H7 (cell line): ENCODE data around the gene ANO1. TPM values are rescaled to one million over a fixed set of nuclear protein-coding genes. Genes with fewer than 3 reads are reported as not detected.

ENCODE experiments used
- DNase-seq: peaks from one replicate; pipeline ENCODE4 v3.0.0; 2012
- H3K27me3 ChIP-seq: 2 replicates; pipeline ENCODE4 v1.6.0; 2011; ENCODE audit warnings: mild to moderate bottlenecking, low read length; ENCODE audit not compliant: control insufficient read depth, insufficient read depth
- H3K36me3 ChIP-seq: replicated peaks from 2 replicates; pipeline ENCODE4 v1.5.1; 2011; ENCODE audit warnings: low read length; ENCODE audit not compliant: control insufficient read depth, insufficient read depth
- H3K4me3 ChIP-seq: 2 replicates; pipeline ENCODE4 v1.5.1; 2011; ENCODE audit warnings: low read depth, mild to moderate bottlenecking, control low read depth, low read length, moderate library complexity; ENCODE audit not compliant: insufficient read depth
- total RNA-seq: library from RNA; depleted of rRNA; stranded (reverse); fragments of >200 nt; shearing (Covaris generic); gene quantifications from 2 replicates; pipeline ENCODE4 v1.2.3, GENCODE V29; 2014; rRNA removed

ANO1 gene
- total RNA-seq, 1 experiment from 2014 or later, result 1.1 TPM

GRCh38 chr11:70220920-70221319 lies 142.8 kb downstream of the ANO1 start:
- Histone ChIP-seq H3K4me3 (no peak overlapping the region), H3K27me3 (no peaks in the 10 kb centered on the region), H3K36me3 (no peaks in the 10 kb centered on the region)
- no peak for DNase-seq

- no peak for DNase-seq
- Histone ChIP-seq H3K4me3 (no peak overlapping the region), H3K36me3 (no peaks in the 10 kb centered on the region), H3K27me3 (no peaks in the 10 kb centered on the region; the same call in 1 of the 2 replicates)
Measured at GRCh38 chr11:70225681-70226177, 147.6 kb downstream of the ANO1 start.

- DNase-seq, result no peak
- no peak overlapping the region for H3K4me3 ChIP-seq
- no peaks in the 10 kb centered on the region; the same call in 1 of the 2 replicates for H3K27me3 ChIP-seq
- H3K36me3 ChIP-seq, result no peaks in the 10 kb centered on the region
Measured at GRCh38 chr11:70226183-70226582, 148.1 kb downstream of the ANO1 start.

- Histone ChIP-seq H3K4me3 (no peak overlapping the region), H3K27me3 (no peaks in the 10 kb centered on the region; the same call in 1 of the 2 replicates), H3K36me3 (no peaks in the 10 kb centered on the region)
- peak; percentile 72 for DNase-seq
Measured at GRCh38 chr11:70226967-70227366, 148.8 kb downstream of the ANO1 start.

- DNase-seq, result no peak
- Histone ChIP-seq H3K27me3 (no peaks in the 10 kb centered on the region; the same call in 1 of the 2 replicates), H3K4me3 (no peak overlapping the region), H3K36me3 (no peaks in the 10 kb centered on the region)
Measured at GRCh38 chr11:70229737-70230136, 151.6 kb downstream of the ANO1 start.

GRCh38 chr11:70230151-70230839 lies 152.2 kb downstream of the ANO1 start:
- Histone ChIP-seq H3K36me3 (no peaks in the 10 kb centered on the region), H3K4me3 (no peak overlapping the region), H3K27me3 (no peaks in the 10 kb centered on the region; the same call in 1 of the 2 replicates)
- no peak for DNase-seq

GRCh38 chr11:70230840-70231710 lies 153.0 kb downstream of the ANO1 start:
- no peaks in the 10 kb centered on the region; the same call in 1 of the 2 replicates for H3K27me3 ChIP-seq
- no peak overlapping the region for H3K4me3 ChIP-seq
- H3K36me3 ChIP-seq, result no peaks in the 10 kb centered on the region
- no peak for DNase-seq

- no peak for DNase-seq
- no peaks in the 10 kb centered on the region for H3K27me3 ChIP-seq
- H3K36me3 ChIP-seq, result no peaks in the 10 kb centered on the region
- no peak overlapping the region for H3K4me3 ChIP-seq
Measured at GRCh38 chr11:70233034-70233433, 154.9 kb downstream of the ANO1 start.

GRCh38 chr11:70233511-70233934 lies 155.4 kb downstream of the ANO1 start:
- H3K36me3 ChIP-seq, result no peaks in the 10 kb centered on the region
- no peak overlapping the region for H3K4me3 ChIP-seq
- DNase-seq, result no peak
- no peaks in the 10 kb centered on the region for H3K27me3 ChIP-seq

GRCh38 chr11:70233962-70234361 lies 155.8 kb downstream of the ANO1 start:
- H3K27me3 ChIP-seq, result no peaks in the 10 kb centered on the region
- no peak overlapping the region for H3K4me3 ChIP-seq
- no peak for DNase-seq
- no peaks in the 10 kb centered on the region for H3K36me3 ChIP-seq

Other genes starting within 250 kb of the ANO1 start
- 100 and 101 TPM in 2 replicates for gene FADD, start 125.0 kb downstream of the ANO1 start, total RNA-seq
- gene PPFIA1, start 192.4 kb downstream of the ANO1 start, total RNA-seq, result 51.5 and 52.2 TPM in 2 replicates